T-helper 9 cell (primary cell): ENCODE measurements around the gene TBC1D17.

ENCODE experiments used
- DNase-seq: peaks from one replicate; pipeline ENCODE4 v3.0.0-alpha.2; 2020

The TBC1D17 gene

DNA sequence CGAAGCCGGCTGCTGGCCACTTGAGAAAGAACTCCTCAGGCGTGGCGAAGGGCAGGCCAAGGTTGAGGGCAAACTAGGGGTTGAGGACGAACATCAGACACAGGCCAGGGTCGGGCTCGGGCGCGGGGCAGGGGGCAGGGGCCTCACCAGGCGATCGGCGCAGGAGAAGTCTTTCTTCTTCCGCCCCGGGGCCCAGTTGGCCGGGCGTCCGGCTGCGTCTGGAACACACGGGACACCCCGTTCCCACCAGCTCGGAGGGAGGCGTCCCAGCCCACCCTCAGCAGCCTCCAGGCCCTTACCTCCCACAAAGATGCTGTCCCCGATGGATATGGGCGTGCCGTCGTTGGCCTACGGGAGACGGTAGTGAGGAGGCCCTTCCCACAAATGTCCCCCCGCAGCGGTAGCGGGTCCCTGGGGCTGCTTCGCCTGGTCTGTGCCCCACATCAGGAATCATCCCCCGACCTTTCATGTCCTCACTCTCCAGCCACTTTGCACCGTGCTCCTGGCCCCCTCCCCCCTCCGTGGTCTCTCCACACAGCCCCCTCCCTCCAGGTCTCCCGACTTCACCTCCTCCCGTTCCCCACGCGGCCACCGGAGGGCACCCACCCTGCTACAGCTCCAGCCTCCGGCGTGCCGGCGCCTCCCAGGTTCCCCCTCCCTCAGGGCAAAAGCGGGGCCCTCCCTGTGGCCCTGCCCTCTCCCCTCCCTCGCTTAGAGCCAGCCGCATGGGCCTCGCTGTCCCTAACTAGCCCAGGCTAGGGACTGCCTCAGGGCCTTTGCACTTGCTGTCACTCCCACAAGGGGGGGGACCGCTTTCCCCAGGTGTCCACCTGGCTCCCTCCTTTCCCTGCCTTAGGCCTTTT is 14.9 kb upstream of the TBC1D17 start:
- no peak for DNase-seq

DNA sequence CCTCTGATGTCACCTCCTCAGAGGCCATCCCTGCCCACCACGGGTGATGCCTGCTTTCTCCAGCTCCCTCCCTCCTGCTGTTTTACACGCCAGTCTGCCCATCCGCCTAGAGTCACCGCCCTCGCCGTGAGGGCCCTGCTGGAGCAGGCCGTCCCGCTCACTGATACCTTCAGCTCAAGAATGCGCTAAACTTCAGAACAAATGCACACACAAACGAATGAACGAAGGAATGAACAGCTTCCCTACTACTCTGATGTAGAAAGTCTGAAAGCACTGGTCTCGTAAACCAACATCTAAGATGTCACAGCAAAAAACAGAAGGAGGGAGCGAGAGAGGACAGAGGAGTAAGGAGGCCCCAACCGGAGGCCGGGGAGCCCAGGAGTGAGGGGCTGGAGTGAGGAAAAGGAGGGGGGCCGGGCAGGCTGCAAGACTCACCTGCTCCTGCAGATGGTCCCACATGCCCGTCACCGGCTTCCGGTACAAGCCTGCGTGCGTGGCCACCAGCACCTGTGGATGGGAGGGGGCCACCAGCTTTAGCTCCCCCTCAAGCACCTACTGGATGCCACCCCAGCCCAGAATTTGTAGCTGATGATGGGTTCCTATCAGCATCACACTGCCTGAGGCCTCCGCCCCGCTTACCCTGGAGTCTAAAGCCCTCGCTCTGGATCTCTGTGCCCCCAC is 14.1 kb upstream of the TBC1D17 start:
- DNase-seq: no peak

DNA sequence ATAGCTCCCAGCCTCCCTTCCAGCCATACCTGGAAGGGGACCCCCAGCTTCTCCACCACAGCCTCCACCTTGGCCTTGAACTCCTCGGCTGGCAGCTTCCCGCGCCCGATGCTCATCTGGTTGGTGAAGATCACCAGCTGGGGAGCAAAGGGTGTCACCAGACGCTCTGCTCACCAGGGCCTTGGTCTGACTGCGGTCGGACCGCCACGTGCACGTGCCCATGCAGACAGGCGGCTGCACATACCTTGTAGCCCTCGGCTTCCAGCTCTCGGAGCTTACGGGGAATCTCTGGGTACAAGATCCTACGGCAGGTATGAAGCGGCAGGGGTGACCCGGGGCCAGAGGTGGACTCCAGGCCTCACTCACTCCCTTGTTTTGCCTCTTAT is 13.6 kb upstream of the TBC1D17 start:
- no peak for DNase-seq

DNA sequence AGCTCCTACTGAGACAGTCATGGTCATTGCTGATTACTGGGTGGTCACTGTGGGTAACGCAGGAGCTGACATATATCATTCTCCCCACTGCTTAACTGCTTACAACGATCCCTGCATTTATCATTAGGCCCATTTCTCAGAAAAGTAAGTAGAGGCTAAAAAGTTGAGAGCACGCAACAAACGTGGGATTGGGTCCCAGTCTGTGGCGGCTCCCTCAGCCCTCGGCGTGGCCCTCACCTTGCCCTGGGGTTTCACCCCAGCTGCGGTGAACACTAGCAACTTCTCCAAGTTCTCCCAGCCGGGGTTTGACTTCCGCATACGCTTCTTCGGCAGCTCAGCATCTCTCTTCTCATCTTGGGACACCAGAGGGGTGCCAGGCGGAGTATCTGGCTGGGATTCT is 12.6 kb upstream of the TBC1D17 start:
- DNase-seq: no peak

DNA sequence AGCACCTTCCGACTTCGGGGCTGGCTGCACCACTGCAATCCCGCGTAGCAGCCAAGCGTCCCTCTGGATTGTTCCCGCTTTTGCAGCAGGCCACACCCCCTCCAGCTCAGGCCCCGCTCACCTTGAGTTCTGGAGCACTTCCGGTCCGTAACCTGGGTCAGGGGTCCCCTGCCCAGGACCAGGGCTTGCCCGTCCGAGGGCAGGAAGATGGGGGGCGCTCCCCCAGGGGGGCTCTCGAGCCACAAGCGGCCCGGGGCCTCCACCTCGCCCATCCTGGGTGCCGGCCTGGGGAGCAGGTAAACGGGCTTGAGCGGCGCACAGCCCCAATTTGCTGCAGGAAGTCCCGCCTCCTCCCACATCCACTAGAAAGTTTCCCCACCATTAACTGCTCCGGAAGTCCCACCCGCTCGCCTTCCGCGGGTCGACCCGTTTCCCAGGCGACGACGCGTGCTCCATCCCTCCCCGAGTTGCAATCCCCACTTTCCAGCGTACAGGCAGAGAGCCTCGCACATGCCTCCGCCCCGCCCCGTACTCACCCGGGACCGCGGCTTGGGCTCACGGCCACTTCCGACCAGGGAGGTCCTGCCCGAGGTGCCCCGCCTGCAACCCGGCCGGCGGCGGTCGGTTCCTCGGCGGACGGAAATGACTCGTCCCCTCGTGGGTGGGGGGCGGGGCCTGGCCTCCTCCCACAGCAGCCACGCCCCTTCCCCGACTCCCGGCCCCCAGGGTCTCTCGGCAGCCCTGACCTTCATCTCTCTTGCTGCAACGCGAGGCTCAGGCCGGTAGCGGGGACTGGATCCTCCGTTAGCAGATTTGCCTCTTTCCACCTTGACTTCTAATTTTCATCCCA is 10.3 kb upstream of the TBC1D17 start, which contains the start of gene PNKP:
Gene PNKP, minus strand, starts transcription at position 644 of the 850 bp plus-strand sequence. Its CDS starts 372 bp downstream, at position 272.
- DNase-seq: peak; percentile 78

DNA sequence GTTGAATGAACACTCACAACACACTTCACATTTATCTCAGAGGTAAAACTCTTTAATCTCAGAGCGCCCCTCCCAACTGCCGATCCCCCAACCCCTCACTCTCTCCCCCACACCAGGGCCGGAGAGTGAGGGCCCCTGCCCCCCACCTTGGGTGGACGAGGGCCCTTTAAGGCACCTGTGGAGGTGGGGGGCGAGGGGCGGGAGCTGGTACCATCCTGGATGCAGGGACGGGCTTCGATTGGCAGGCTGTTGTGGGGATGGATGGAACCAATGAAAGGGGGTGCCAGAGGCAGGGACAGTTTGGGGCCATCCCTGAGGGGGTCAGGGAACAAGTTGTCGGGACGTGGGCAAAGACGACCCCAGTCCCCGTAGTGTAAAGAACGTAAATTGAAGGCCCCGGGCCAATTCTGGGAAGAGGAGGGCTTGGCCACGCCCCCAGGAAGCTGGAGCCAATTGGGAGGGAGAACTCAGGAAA is 8.5 kb upstream of the TBC1D17 start:
- no peak for DNase-seq

DNA sequence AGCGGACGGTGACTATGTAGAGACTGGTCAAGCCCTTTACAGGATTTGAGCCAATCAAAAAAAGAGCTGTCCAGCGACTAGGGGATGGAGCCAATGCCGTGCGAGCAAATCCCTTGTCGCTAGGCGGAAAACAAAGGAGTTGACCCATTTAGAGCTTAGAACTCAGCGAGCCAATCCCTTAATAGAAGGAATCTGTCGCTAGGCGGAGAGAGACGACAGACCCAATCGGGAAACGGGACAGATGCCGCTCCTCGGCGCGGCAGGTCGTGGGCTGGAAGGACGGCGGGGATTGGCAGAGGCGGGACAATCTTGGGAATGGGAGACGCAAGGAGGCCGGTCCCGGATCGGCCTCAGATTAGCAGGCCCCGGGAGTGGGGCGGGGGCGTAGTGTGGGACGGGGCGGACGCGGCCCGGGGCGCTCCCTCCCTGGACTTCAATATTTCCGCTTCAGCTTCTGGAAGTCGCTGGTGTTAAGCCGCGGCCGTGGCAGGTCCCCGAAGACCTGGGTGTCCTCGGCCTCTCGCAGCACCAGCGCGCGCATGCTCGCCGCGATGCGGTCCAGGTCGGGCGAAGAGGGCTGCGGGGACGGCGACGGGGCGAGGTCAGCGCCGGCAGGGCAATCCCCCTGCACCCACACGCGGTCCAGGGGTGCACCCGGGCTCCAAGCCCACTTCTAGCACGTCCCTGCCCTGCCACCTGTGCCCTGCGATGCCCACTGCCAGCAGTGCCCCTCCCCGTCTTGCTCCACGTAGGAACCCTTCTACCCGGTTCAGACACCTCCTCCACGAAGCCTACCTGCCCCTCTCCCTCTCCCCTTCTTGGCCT is 7.8 kb upstream of the TBC1D17 start:
- DNase-seq: peak; percentile 86

DNA sequence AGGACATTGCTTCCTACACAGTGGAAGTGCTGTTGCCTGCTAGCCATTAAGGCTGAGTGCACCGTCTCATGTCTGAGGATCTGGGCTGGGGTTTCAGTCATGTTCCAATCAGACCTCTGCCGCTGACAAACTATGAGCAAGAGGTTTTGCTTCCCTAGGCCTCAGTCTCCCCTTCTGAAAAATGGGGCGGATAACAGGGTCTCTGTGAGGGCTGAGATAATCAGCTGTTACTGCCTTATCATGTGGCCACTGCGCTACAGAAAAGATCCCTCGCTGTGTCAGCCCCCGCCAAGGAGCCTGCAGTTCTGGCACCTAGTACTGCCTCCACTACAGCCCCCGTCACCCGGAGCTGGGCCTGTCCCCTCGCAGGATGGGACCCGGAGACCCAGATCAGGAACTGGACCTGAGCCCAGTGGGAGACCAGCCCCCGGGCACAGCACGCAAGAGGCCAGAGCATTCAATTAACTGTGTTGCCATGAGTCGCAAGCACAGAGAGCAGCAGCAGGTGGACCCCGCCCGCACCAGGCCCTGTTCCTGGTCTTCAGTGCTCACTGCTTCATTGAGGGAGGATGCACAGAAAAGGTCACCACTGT is 7.1 kb upstream of the TBC1D17 start:
- DNase-seq: no peak

DNA sequence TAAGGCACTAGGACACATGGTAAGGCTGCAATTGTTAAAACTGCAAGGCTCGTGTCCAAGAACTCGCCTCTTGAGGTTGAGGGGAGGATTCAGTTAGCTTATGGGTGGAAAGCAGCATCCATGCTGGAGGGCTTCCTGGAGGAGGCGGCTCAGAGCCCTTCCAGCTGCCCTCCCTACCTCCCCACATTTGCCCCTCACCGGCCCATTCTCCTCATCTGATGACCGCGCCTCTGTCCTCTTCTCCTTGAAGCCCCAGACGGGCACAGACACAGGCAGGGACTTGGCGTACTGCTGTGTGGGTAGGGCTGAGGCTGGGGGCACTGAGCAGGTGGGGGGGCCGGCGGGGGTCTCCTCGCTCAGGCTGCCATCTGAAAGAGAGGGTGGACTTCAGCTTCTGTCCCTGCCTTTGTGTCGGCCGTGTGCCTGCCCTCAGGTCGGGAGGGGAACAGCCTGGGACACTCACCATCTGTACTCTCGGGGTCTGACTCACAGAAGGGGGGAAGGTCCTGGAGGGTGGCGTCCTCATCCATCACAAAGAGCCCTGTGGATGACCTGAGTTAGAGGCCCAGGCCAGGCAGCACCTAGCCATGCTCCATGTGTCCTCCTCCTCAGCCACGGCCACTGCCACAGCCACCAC is 6.0 kb upstream of the TBC1D17 start:
- DNase-seq: no peak

DNA sequence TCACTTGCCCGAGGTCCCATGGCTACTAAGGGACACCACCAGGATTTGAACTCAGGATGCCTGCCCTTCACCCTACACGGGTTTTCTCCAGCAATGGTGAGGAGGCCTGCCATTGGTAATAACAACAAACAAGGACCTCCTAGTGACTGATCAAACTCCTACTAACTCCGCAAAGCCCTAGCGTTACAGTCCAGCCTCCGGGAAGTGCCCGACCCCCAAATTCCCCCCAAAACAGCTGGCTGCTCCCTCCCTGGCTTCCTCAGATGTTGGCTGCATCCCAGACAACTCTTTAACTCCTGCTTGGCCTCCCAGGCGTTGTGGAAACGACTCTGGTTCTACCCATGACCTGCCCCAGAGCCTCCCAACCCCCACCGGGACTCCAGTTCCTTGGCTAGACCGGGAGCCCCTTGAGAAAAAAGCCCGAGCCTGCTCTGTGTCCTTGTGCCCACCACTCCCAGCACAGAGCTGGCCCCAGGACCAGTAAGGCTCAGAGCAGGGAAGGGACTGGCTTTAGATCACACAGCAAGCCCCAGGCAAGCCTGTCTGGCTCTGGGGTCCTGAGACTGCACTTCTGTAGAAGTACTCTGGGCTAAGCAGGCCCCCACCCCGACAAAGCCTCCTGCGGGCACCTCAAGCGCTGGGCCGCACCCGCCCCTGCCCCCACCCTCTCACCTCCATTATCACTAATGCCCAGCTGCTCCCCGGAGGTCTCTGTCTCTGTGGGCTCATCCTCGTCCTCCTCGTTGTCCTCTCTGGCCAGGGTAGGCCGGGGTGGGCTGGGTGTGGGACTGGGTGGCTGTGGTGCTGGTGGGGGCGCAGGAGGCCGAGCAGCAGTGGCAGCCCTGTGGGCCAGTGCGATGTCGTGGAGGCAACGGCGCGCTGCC is 5.0 kb upstream of the TBC1D17 start:
- no peak for DNase-seq

DNA sequence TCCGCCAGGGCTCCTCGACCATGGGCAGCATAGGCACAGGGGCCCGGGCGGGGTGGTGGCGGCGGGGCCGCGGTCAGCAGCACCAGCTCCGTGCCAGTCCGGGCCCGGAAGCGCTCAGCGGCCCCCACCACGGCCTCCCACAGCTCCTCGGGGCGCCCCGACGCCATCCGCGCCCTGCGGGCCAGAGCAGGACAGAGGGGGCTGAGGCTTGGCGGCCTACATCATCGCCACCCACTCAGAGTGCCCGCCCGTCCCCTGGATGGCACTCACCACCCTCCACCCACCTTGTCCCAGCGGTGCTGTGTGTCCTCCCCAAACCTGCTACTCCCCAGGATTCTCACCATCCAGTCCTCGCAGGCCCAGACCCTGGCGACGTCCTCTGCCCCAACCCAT is 4.4 kb upstream of the TBC1D17 start:
- no peak for DNase-seq

DNA sequence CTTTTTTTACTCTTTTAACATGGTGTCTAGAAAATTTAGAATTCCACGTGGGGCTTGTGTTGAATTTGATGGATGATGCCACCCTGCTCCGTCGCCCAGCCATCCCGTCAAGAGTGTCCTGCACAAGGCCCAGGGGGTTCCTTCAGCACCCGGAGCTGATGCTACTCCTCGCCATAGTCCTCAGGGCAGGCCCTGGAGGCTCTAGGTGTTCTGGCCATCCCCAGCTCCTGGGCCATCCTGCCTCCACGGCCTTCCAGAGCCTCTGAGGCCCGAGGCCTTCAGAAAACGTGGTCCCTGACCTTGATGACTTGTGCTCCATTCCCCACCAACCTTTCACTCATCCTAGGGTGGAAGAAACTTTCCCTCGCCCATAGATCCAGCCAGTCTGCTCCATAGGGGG is 3.7 kb upstream of the TBC1D17 start:
- no peak for DNase-seq

DNA sequence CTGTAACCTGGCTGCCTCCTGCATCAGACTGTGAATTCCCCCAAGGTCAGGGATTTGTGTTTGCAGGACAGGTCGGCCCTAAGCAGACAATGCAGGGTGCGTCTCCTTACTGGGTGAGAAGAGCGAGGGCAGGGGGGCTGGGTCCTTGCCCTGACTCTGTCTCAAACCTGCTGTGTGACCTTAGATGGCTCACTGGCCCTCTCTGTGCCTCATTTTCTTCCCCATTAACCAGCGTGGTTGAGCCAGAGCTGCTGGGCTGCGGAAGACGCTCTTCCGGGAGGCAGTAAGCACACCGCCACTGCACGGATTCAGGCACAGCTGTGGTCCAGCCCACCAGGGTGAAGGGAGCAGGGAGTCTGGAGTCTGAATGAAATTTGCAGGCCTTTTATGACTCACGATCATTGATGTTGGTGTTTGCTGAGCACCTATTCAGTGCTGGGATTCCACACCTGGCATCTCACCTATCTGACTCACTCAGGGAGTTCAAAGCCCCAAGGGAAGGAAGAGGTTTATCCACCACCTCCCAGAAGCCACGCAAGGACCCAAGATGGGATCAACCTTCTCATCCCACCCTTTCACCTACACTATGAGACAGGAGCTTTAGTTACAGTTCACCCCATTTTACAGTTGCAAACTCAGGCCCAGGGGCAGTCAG is 2.9 kb upstream of the TBC1D17 start:
- DNase-seq: no peak

DNA sequence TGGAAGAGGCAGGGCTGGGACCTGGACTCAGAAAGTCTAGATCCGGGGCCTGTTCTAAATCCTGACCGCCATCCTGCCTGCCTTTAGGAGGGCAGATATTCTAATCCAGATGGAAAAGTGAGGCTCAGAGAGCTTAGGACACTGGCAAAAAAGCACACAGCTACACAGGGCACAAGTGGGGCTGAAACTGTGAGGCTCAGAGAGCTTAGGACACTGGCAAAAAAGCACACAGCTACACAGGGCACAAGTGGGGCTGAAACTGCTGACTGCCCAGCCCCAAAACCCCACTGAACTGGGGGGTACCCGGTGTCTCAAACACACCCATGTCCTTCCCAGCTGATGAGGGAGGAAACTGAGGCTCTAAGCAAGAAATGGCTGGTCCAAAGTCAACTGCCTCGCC is 2.3 kb upstream of the TBC1D17 start:
- DNase-seq: no peak

DNA sequence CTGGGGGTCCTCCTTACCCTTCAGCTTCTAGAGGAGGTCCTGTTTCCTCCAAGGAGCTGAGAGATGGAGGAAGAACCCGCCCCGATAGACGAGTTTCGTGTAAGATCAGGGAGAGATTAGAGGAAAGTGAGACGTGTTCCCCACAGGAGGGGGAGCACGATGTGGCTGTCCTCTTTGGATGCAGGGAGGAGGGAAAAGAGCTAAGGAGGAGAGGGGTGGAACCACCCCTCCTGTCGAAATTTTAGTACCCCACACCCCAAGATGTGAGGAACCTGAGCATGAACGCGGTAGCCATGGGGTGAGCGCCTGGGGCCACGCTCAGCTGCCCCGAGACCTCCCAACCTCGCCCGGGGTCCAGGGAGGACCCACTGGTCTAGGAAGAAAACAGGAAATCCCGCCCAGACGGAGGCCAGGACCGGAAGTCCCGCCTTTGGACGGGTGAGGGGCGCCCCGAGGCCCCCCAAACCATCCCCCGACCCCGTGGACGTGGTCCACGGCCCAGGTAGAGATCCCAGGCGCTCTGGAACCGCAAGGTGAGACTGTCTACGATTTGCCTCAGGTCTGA is 1.6 kb upstream of the TBC1D17 start:
- no peak for DNase-seq

DNA sequence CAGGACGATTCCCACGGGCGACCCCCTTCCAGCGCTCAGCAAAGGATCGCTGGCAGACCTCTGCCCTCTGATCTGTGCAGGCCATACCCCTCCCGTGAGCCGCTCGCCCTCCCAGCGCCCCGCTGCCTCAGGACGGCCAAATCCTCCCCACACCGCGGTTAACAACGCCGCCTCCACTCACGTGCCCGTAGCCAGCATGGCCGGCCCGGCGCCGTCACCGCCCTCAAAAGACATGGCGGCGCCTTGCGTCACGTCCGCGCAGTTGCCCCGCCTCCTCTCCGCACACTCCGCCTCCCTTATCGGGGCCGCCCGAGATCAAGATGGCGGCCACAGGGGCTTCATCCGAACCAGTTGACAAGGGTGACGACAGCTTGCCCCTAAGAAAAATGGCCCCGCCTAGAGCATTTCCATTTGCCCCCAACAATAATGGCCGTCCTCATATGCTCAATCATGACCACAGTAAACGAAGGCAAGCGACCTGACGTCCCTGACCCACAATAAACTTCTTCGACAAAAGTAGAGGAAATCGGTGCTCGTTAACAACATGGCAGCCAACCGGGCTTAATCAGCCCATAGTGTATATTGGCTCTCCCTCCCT is 981 bp upstream of the TBC1D17 start:
- peak; percentile 95 for DNase-seq

DNA sequence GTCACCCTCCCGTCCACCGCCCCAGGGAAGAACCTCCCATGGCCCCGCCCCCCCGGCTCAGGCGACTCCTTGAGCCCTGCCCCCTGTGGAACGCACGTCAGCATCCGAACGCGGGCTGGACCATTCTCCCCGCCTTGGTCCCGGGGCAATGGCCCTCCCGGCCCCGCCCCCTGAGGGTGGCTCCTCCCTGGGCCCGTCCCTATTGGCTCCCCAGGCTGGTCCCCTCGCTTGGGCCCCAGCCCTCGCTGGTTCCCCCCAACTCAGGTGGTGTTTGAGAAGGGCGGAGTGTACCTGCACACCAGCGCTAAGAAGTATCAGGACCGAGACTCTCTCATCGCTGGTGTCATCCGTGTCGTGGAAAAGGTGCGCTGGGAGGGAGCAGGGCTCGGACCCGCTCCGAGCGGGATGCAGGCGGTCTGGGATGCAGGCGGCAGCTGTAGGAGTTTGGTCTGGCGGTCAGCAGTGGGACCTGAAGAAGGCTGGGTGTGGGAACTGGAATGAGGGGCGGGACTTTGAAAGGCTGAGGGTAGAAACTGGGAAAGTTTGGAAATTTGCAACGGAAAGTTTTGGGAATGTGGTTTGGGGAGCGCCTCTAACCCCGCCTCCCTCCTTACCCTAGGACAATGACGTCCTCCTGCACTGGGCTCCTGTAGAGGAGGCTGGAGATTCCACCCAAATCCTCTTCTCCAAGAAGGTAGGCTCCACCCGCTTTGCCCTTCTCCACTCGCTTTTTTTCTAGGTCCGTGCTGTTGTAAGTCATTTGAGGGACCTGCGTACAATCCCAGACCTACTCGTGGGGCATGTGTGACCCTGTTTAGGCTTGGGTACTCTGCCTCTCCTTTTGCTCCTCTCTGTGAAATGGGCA is 609 bp downstream of the TBC1D17 start:
- DNase-seq: peak; percentile 99

DNA sequence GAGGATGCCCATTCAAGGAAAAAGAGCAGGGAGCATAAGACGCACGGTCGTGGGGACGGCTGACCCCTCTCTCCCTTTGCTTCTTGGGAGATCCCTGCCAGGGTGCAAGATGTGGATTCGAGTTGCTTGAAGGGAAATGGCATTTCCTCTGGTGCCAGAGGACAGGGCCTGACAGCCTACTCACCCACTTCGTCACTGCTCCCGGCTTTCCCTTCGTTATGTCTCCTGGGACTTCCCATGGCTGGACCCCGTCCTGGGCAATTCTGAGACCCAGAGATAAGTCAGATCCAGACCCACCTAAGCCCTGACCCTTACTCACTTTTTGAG is 1.2 kb downstream of the TBC1D17 start:
- no peak for DNase-seq
